ENCODE measurements around the gene ITCH. TPM values are rescaled to one million over a fixed set of nuclear protein-coding genes. Genes with fewer than 3 reads are reported as not detected.

Gene ITCH
- polyA plus RNA-seq, 3 donors = 13.3 to 26.6 (median 19.9) TPM

GRCh38 chr20:34448517-34448916, 85.4 kb downstream of the ITCH start:
- Mint-ChIP-seq H3K9me3 (no peaks in the 10 kb centered on the region), H3K36me3 (peaks cover 80 to 93% of the 10 kb centered on the region in 2 donors), H3K4me3 (no peak overlapping the region), H3K27ac (peak overlapping the region in 2 of 7 donors; percentile 2 to 42), H3K4me1 (no peaks in the 10 kb centered on the region), H3K27me3 (ENCODE audit: low read depth in 3 of 3) (no peaks in the 10 kb centered on the region)
- H3K4me2 ChIP-seq (replicated peaks; ENCODE audit: extremely low read depth, low read length, poor library complexity, severe bottlenecking) = no peak overlapping the region
- H3K4me1 ChIP-seq (ENCODE audit: control insufficient read depth in 1 of 2, insufficient read depth in 2 of 2, low read length in 2 of 2) = no peaks in the 10 kb centered on the region
- H3K79me2 ChIP-seq (ENCODE audit: insufficient read depth, low read length) = no peaks in the 10 kb centered on the region
- peaks cover 28% of the 10 kb centered on the region for H4K20me1 ChIP-seq (ENCODE audit: insufficient read depth, low read length)
- 86% methylated on average over 1 of the region's 1 CpG for WGBS (ENCODE audit: insufficient coverage)
- H3K9me3 ChIP-seq (replicated peaks in 1 of 2; ENCODE audit: control insufficient read depth in 1 of 2, insufficient read depth in 1 of 2, low read length in 2 of 2) = no peaks in the 10 kb centered on the region
- H3K4me3 ChIP-seq (replicated peaks in 1 of 3; ENCODE audit: low read depth in 2 of 3, low read length in 3 of 3) = no peak overlapping the region
- no peak overlapping the region for H3K9ac ChIP-seq (ENCODE audit: insufficient read depth, low read length, poor library complexity, severe bottlenecking)
- no peak overlapping the region for H3K27ac ChIP-seq (ENCODE audit: low read depth in 1 of 2, low read length in 2 of 2)
- no peaks in the 10 kb centered on the region for H3K27me3 ChIP-seq (ENCODE audit: control insufficient read depth in 2 of 2, insufficient read depth in 2 of 2, low read length in 2 of 2)
- intact Hi-C loops (cut with micrococcal nuclease) = no loop called here
- H3K36me3 ChIP-seq (replicated peaks in 1 of 2; ENCODE audit: control insufficient read depth in 1 of 2, insufficient read depth in 2 of 2, low read length in 2 of 2) = peaks cover 96 to 100% of the 10 kb centered on the region in 2 donors
- TF ChIP-seq, protein P1, sequence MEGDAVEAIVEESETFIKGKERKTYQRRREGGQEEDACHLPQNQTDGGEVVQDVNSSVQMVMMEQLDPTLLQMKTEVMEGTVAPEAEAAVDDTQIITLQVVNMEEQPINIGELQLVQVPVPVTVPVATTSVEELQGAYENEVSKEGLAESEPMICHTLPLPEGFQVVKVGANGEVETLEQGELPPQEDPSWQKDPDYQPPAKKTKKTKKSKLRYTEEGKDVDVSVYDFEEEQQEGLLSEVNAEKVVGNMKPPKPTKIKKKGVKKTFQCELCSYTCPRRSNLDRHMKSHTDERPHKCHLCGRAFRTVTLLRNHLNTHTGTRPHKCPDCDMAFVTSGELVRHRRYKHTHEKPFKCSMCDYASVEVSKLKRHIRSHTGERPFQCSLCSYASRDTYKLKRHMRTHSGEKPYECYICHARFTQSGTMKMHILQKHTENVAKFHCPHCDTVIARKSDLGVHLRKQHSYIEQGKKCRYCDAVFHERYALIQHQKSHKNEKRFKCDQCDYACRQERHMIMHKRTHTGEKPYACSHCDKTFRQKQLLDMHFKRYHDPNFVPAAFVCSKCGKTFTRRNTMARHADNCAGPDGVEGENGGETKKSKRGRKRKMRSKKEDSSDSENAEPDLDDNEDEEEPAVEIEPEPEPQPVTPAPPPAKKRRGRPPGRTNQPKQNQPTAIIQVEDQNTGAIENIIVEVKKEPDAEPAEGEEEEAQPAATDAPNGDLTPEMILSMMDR (IDR thresholded peaks at IDR 0.05) = no peak
- no peak overlapping the region for H2AFZ ChIP-seq (ENCODE audit: insufficient read depth, low read depth, low read length, poor library complexity, severe bottlenecking)
- no peak for DNase-seq

DNA sequence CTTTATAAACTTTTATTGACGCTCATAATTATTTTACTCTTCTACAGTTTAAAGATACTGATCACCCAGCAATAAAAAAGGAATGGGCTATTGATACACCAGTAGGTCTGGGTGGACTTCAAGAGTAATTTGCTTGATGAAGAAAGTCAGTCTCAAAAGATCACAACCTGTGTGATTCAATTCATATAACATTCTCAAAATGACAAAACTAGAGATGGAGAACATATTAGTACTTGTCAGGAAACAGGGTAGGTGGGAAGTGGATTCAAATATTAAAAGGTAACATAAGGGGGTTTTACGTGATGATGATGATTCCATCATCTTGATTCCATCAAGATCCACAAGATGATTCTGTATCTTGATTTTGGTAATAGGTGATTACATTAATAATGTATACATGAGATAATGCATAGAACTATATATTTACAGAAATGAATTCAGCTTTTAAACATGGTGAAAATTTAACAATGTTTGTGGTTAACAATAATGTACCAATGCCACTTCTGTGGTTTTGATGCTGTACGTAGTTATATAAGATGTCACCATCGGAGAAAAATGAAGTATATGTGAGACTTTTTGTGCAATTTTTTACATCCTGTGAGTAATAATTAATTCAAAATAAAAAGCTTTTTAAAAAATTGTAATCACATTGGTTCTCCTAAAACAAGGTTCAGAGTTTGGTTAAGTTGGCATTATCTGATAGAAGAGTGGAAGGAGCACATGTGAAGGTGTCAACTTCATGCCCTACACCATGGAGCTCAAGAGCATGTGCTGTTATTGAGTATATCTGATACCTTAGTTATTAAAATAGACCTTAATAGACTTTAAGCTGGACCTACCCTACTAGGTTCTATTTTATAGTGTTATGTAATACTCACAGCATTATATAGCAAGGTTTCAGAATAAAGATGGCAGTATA, 86.9 kb downstream of the ITCH start:
- Mint-ChIP-seq H3K4me1 (no peaks in the 10 kb centered on the region), H3K9me3 (no peaks in the 10 kb centered on the region), H3K27ac (no peak overlapping the region), H3K4me3 (no peak overlapping the region), H3K36me3 (peaks cover 70 to 89% of the 10 kb centered on the region in 2 donors), H3K27me3 (ENCODE audit: low read depth in 3 of 3) (no peaks in the 10 kb centered on the region)
- Histone ChIP-seq H3K4me3 (replicated peaks in 1 of 3; ENCODE audit: low read depth in 2 of 3, low read length in 3 of 3) (no peak overlapping the region), H3K4me2 (replicated peaks; ENCODE audit: extremely low read depth, low read length, poor library complexity, severe bottlenecking) (no peak overlapping the region), H2AFZ (ENCODE audit: insufficient read depth, low read depth, low read length, poor library complexity, severe bottlenecking) (no peak overlapping the region), H3K79me2 (ENCODE audit: insufficient read depth, low read length) (no peaks in the 10 kb centered on the region), H3K9me3 (replicated peaks in 1 of 2; ENCODE audit: control insufficient read depth in 1 of 2, insufficient read depth in 1 of 2, low read length in 2 of 2) (no peaks in the 10 kb centered on the region), H3K4me1 (ENCODE audit: control insufficient read depth in 1 of 2, insufficient read depth in 2 of 2, low read length in 2 of 2) (no peaks in the 10 kb centered on the region), H3K36me3 (replicated peaks in 1 of 2; ENCODE audit: control insufficient read depth in 1 of 2, insufficient read depth in 2 of 2, low read length in 2 of 2) (peaks cover 89 to 99% of the 10 kb centered on the region in 2 donors), H3K9ac (ENCODE audit: insufficient read depth, low read length, poor library complexity, severe bottlenecking) (no peak overlapping the region), H3K27me3 (ENCODE audit: control insufficient read depth in 2 of 2, insufficient read depth in 2 of 2, low read length in 2 of 2) (no peaks in the 10 kb centered on the region), H3K27ac (ENCODE audit: low read depth in 1 of 2, low read length in 2 of 2) (no peak overlapping the region), H4K20me1 (ENCODE audit: insufficient read depth, low read length) (peaks cover 28% of the 10 kb centered on the region)
- DNase-seq = no peak
- WGBS (ENCODE audit: insufficient coverage) = no CpG with 5 or more reads among the region's 4 CpGs
- intact Hi-C loops (cut with micrococcal nuclease) = no loop called here
- TF ChIP-seq, protein P1 (IDR thresholded peaks at IDR 0.05) = no peak
